IMR-90 (cell line): ENCODE results near the gene MINAR2. TPM values are rescaled to one million over a fixed set of nuclear protein-coding genes. Genes with fewer than 3 reads are reported as not detected.

Experiments
- ATAC-seq: fragments of 200-7000 bp; cut with Tn5 transposase; 2 replicates; pipeline ENCODE4 v1.9.1; 2020; ENCODE audit warnings: low read depth, mild to moderate bottlenecking, moderate library complexity
- BruUV-seq: library from RNA; stranded (reverse); fragments of 400-500 nt; replicated peaks from 2 replicates; lab custom pipeline; 2021; lab: Mats Ljungman, UMichigan
- CTCF ChIA-PET: fragments of 300-600 bp; formaldehyde crosslinking; extraction: SDS; loops from one replicate; lab custom pipeline; 2021; ENCODE audit warnings: antibody characterized with exemption; lab: Yijun Ruan, JAX
- POLR2A ChIA-PET: fragments of 300-600 bp; sonication (Branson Sonifier 250); formaldehyde crosslinking; loops from one replicate; lab custom pipeline; 2022; ENCODE audit warnings: antibody characterized with exemption; ENCODE audit not compliant: unreplicated experiment; lab: Charles Lee
- DNase-seq: peaks from one replicate; pipeline ENCODE4 v3.0.0; 2013
- H2AFZ ChIP-seq: replicated peaks from 2 replicates; pipeline ENCODE3; 2013; ENCODE audit warnings: low read length, mild to moderate bottlenecking; ENCODE audit not compliant: poor library complexity
- H2AK5ac ChIP-seq: 2 replicates; pipeline ENCODE4 v1.6.1; 2013; ENCODE audit warnings: low read depth, low read length, inconsistent platforms
- H2AK9ac ChIP-seq: replicated peaks from 2 replicates; pipeline ENCODE3; 2013; ENCODE audit warnings: mild to moderate bottlenecking, low read depth, low read length, moderate library complexity; ENCODE audit not compliant: poor library complexity
- H2BK120ac ChIP-seq: 2 replicates; pipeline ENCODE4 v1.6.1; 2013; ENCODE audit warnings: low read depth, low read length, inconsistent platforms
- H2BK15ac ChIP-seq: 3 replicates; pipeline ENCODE4 v1.6.1; 2013; ENCODE audit warnings: low read depth, low read length, inconsistent platforms
- H2BK20ac ChIP-seq: 2 replicates; pipeline ENCODE4 v1.6.1; 2013; ENCODE audit warnings: low read depth, mild to moderate bottlenecking, inconsistent platforms, low read length, moderate library complexity
- H2BK5ac ChIP-seq: 2 replicates; pipeline ENCODE4 v1.6.1; 2013; ENCODE audit warnings: mild to moderate bottlenecking, low read depth, low read length, inconsistent platforms; ENCODE audit not compliant: poor library complexity, severe bottlenecking
- H3K14ac ChIP-seq: replicated peaks from 2 replicates; pipeline ENCODE4 v1.6.1; 2013; ENCODE audit warnings: low read depth, low read length, inconsistent platforms
- H3K18ac ChIP-seq: 2 replicates; pipeline ENCODE4 v1.6.1; 2013; ENCODE audit warnings: low read depth, low read length, control low read depth
- H3K23ac ChIP-seq: 2 replicates; pipeline ENCODE4 v1.6.1; 2013; ENCODE audit warnings: low read depth, low read length, inconsistent platforms
- H3K27ac ChIP-seq: 2 replicates; pipeline ENCODE4 v1.5.1; 2013; ENCODE audit warnings: mild to moderate bottlenecking, control low read depth, low read length; ENCODE audit not compliant: insufficient read depth
- H3K27me3 ChIP-seq: 2 replicates; pipeline ENCODE4 v1.6.1; 2013; ENCODE audit warnings: low read length; ENCODE audit not compliant: control insufficient read depth, insufficient read depth
- H3K36me3 ChIP-seq: 2 replicates; pipeline ENCODE4 v1.6.1; 2013; ENCODE audit warnings: low read length, mixed read lengths; ENCODE audit not compliant: control insufficient read depth, insufficient read depth
- H3K4ac ChIP-seq: 2 replicates; pipeline ENCODE4 v1.6.1; 2013; ENCODE audit warnings: low read depth, low read length, inconsistent platforms
- H3K4me1 ChIP-seq: 2 replicates; pipeline ENCODE4 v1.6.1; 2013; ENCODE audit warnings: low read length, mixed read lengths; ENCODE audit not compliant: control insufficient read depth, insufficient read depth
- H3K4me2 ChIP-seq: 2 replicates; pipeline ENCODE4 v1.6.1; 2013; ENCODE audit warnings: low read depth, mild to moderate bottlenecking, control low read depth, low read length, moderate library complexity
- H3K4me3 ChIP-seq: 2 replicates; pipeline ENCODE4 v1.5.1; 2013; ENCODE audit warnings: low read depth, mild to moderate bottlenecking, control low read depth, low read length, moderate library complexity; ENCODE audit not compliant: insufficient read depth
- H3K56ac ChIP-seq: 2 replicates; pipeline ENCODE4 v1.6.1; 2013; ENCODE audit warnings: low read length, inconsistent platforms; ENCODE audit not compliant: insufficient read depth; ENCODE audit errors: extremely low read depth
- H3K79me1 ChIP-seq, 2 experiments: 2 replicates each; pipeline ENCODE4 v1.6.1; 2013; ENCODE audit warnings: low read length in 2 of 2, inconsistent platforms in 1 of 2, low read depth in 1 of 2
- H3K9ac ChIP-seq: 2 replicates; pipeline ENCODE4 v1.6.1; 2013; ENCODE audit warnings: low read depth, low read length, control low read depth
- H3K9me1 ChIP-seq: 2 replicates; pipeline ENCODE4 v1.6.1; 2013; ENCODE audit warnings: low read length, inconsistent platforms; ENCODE audit not compliant: insufficient read depth
- H3K9me3 ChIP-seq: 2 replicates; pipeline ENCODE4 v1.6.1; 2013; ENCODE audit warnings: low read length; ENCODE audit not compliant: control insufficient read depth, insufficient read depth
- H4K20me1 ChIP-seq: 2 replicates; pipeline ENCODE4 v1.6.1; 2013; ENCODE audit warnings: low read length, inconsistent platforms; ENCODE audit not compliant: insufficient read depth
- H4K5ac ChIP-seq: 2 replicates; pipeline ENCODE4 v1.6.1; 2013; ENCODE audit warnings: mild to moderate bottlenecking, low read depth, low read length, control low read depth
- H4K8ac ChIP-seq, 2 experiments: 2 replicates each; pipeline ENCODE4 v1.6.1; 2013; ENCODE audit warnings: low read depth in 2 of 2, low read length in 2 of 2, control low read depth in 1 of 2, inconsistent platforms in 1 of 2
- H4K91ac ChIP-seq: 2 replicates; pipeline ENCODE4 v1.6.1; 2013; ENCODE audit warnings: low read depth, low read length, inconsistent platforms; ENCODE audit not compliant: insufficient read depth
- CEBPB ChIP-seq: IDR thresholded peaks from 2 replicates; pipeline ENCODE4 v1.6.1; 2012; ENCODE audit warnings: low read depth, low read length, improper control_type of control experiment
- ELK1 ChIP-seq: fragments of 150-350 bp; IDR thresholded peaks from 2 replicates; pipeline ENCODE4 v1.6.1; 2016; ENCODE audit warnings: low read depth, mild to moderate bottlenecking, low read length, moderate library complexity, borderline replicate concordance
- MAFK ChIP-seq: IDR thresholded peaks from 2 replicates; pipeline ENCODE4 v1.6.1; 2012; ENCODE audit warnings: low read depth, low read length, improper control_type of control experiment
- RAD21 ChIP-seq: IDR thresholded peaks from 2 replicates; pipeline ENCODE4 v1.6.1; 2012; ENCODE audit warnings: low read length, improper control_type of control experiment
- WGBS, 2 experiments: methylation state at CpG; one replicate each; pipeline versions ENCODE4 v1.1.5 to v1.1.7; 2013; ENCODE audit warnings: missing lambda C conversion rate in 2 of 2; ENCODE audit not compliant: insufficient read length in 1 of 2; ENCODE audit errors: extremely low coverage in 2 of 2; 5-methylcytosine and 5-hydroxymethylcytosine counted together
- dilution Hi-C: fragments of 300-500 bp; cut with HindIII; formaldehyde crosslinking; loops from one replicate; pipeline ENCODE4 v1.14.3; 2018; ENCODE audit warnings: low sequenced_read_pairs; ENCODE audit not compliant: unreplicated experiment
- in situ Hi-C: fragments of 300-500 bp; cut with MboI; formaldehyde crosslinking; loops from 3 replicates; pipeline ENCODE4 v1.14.3; 2019; ENCODE audit warnings: low sequenced_read_pairs, inconsistent platforms, mixed read lengths
- intact Hi-C: fragments of 100-400 bp; cut with micrococcal nuclease; formaldehyde crosslinking; loops from 2 replicates; pipeline ENCODE4 v1.10.0; 2022
- polyA plus RNA-seq, 3 experiments: library from polyadenylated mRNA; depleted of rRNA; stranded (reverse); fragments of >200 nt; gene quantifications; 2 replicates each; pipeline ENCODE4 v1.2.3, GENCODE V29; 2012; ENCODE audit warnings: low replicate concordance in 1 of 3
- total RNA-seq: library from RNA; depleted of rRNA; stranded (reverse); fragments of >200 nt; gene quantifications from 2 replicates; pipeline ENCODE4 v1.2.3, GENCODE V29; 2012

The MINAR2 gene
- total and polyA plus RNA-seq, 2 of the 4 experiments (the other 2 are of a cell fraction) = not detected

DNA sequence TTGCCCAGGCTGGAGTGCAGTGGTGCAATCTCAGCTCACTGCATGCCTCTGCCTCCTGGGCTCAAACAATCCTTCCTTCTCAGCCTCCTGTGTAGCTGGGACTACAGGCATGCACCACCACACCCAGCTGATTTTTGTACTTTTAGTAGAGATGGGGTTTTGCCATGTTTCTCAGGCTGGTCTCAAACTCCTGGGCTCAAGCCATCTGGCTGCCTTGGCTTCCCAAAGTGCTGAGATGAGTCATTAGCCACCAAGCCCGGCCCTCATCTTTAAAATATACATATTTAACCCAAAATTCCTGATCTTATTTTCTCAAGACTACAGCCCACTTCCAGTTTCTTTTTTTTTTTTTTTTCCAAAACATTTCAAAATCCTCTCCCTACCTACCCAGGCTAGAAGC, 31.7 kb upstream of the MINAR2 start:
- DNase-seq (no peak), ATAC-seq (no peak)
- H3K27me3 ChIP-seq = no peaks in the 10 kb centered on the region
- WGBS, 2 experiments = no CpG with 5 or more reads among the region's 1 CpG
- no peak overlapping the region for H3K4me2 ChIP-seq
- no peaks in the 10 kb centered on the region for H3K4me1 ChIP-seq
- no peak overlapping the region for H2BK15ac ChIP-seq
- no peak overlapping the region for H2AFZ ChIP-seq
- no peak overlapping the region for H2BK20ac ChIP-seq
- intact Hi-C loops (no loop called here), dilution Hi-C loops (no loop called here), in situ Hi-C loops (no loop called here)
- CTCF ChIA-PET = no interaction called here
- H3K18ac ChIP-seq = no peak overlapping the region
- H4K8ac ChIP-seq = no peak overlapping the region
- POLR2A ChIA-PET = no interaction called here
- H3K27ac ChIP-seq = no peak overlapping the region
- no TSS peak for BruUV-seq
- no peak overlapping the region for H3K9ac ChIP-seq
- no peaks in the 10 kb centered on the region for H4K20me1 ChIP-seq
- no peak overlapping the region for H4K91ac ChIP-seq
- H3K9me3 ChIP-seq = no peaks in the 10 kb centered on the region
- H4K5ac ChIP-seq = no peak overlapping the region
- H3K56ac ChIP-seq = no peak overlapping the region
- no peak overlapping the region for H2AK9ac ChIP-seq
- no peak overlapping the region for H3K4me3 ChIP-seq
- H3K14ac ChIP-seq = no peak overlapping the region
- no peaks in the 10 kb centered on the region for H3K9me1 ChIP-seq
- H3K23ac ChIP-seq = no peak overlapping the region
- H3K79me1 ChIP-seq = no peaks in the 10 kb centered on the region
- H3K36me3 ChIP-seq = no peaks in the 10 kb centered on the region
- no peak overlapping the region for H3K4ac ChIP-seq
- no peak overlapping the region for H2BK5ac ChIP-seq
- no peak overlapping the region for H2AK5ac ChIP-seq
- TF ChIP-seq RAD21 = no peak
- TF ChIP-seq CEBPB = no peak
- no peak for TF ChIP-seq ELK1
- no peak for TF ChIP-seq MAFK
- no peak overlapping the region for H2BK120ac ChIP-seq
